Coronary artery (tissue), 2 donors: ENCODE data around the gene HCFC1R1.

Experiments used
- DNase-seq: peaks from one replicate; pipeline ENCODE4 v3.0.0-alpha.2; 2017; ENCODE audit warnings: low spot score
- H3K27ac ChIP-seq, 2 donors: fragments of 200-600 bp; sonication (generic); one replicate each; pipeline ENCODE4 v1.5.1; 2016 to 2019
- H3K4me3 ChIP-seq: fragments of 200-600 bp; sonication (generic); 2 replicates; pipeline ENCODE4 v1.5.1; 2016; ENCODE audit warnings: mild to moderate bottlenecking, moderate library complexity
- CTCF ChIP-seq: fragments of 200-600 bp; sonication (generic); IDR thresholded peaks from one replicate; pipeline ENCODE4 v1.5.1; 2019; ENCODE audit warnings: antibody characterized with exemption

HCFC1R1 gene

GRCh38 chr16:3028716-3029319 is 5.1 kb upstream of the HCFC1R1 start:
- no peak for DNase-seq
- TF ChIP-seq CTCF = no peak
- Histone ChIP-seq H3K27ac (no peak overlapping the region), H3K4me3 (no peak overlapping the region)

GRCh38 chr16:3027983-3028715 is 4.4 kb upstream of the HCFC1R1 start:
- TF ChIP-seq CTCF = no peak
- Histone ChIP-seq H3K4me3 (no peak overlapping the region), H3K27ac (no peak overlapping the region)
- no peak for DNase-seq

- TF ChIP-seq CTCF = no peak
Measured at GRCh38 chr16:3027489-3027795, 3.7 kb upstream of the HCFC1R1 start.

GRCh38 chr16:3026609-3027488 is 3.1 kb upstream of the HCFC1R1 start:
- TF ChIP-seq CTCF = no peak
- no peak for DNase-seq
- H3K4me3 ChIP-seq = no peak overlapping the region
- no peak overlapping the region for H3K27ac ChIP-seq

More at GRCh38 chr16:3027489-3027795, 3.7 kb upstream of the HCFC1R1 start:
- Histone ChIP-seq H3K27ac (no peak overlapping the region), H3K4me3 (no peak overlapping the region)
- no peak for DNase-seq

GRCh38 chr16:3026003-3026378 is 2.2 kb upstream of the HCFC1R1 start:
- no peak overlapping the region for H3K27ac ChIP-seq
- DNase-seq = no peak
- TF ChIP-seq CTCF = no peak
- H3K4me3 ChIP-seq = no peak overlapping the region

- no peak for DNase-seq
Measured at GRCh38 chr16:3025032-3026002, 1.6 kb upstream of the HCFC1R1 start.

More at GRCh38 chr16:3025032-3026002, 1.6 kb upstream of the HCFC1R1 start:
- TF ChIP-seq CTCF = no peak
- H3K4me3 ChIP-seq = no peak overlapping the region
- no peak overlapping the region for H3K27ac ChIP-seq
